IMR-90 (cell line): ENCODE measurements around the gene OR8J3. TPM values are rescaled to one million over a fixed set of nuclear protein-coding genes. Genes with fewer than 3 reads are reported as not detected.

Experiments used
- ATAC-seq: fragments of 200-7000 bp; cut with Tn5 transposase; 2 replicates; pipeline ENCODE4 v1.9.1; 2020; ENCODE audit warnings: low read depth, mild to moderate bottlenecking, moderate library complexity
- BruUV-seq: library from RNA; stranded (reverse); fragments of 400-500 nt; replicated peaks from 2 replicates; lab custom pipeline; 2021; lab: Mats Ljungman, UMichigan
- CTCF ChIA-PET: fragments of 300-600 bp; formaldehyde crosslinking; extraction: SDS; loops from one replicate; lab custom pipeline; 2021; ENCODE audit warnings: antibody characterized with exemption; lab: Yijun Ruan, JAX
- POLR2A ChIA-PET: fragments of 300-600 bp; sonication (Branson Sonifier 250); formaldehyde crosslinking; loops from one replicate; lab custom pipeline; 2022; ENCODE audit warnings: antibody characterized with exemption; ENCODE audit not compliant: unreplicated experiment; lab: Charles Lee
- DNase-seq: peaks from one replicate; pipeline ENCODE4 v3.0.0; 2013
- H2AFZ ChIP-seq: replicated peaks from 2 replicates; pipeline ENCODE3; 2013; ENCODE audit warnings: low read length, mild to moderate bottlenecking; ENCODE audit not compliant: poor library complexity
- H2AK5ac ChIP-seq: 2 replicates; pipeline ENCODE4 v1.6.1; 2013; ENCODE audit warnings: low read depth, low read length, inconsistent platforms
- H2AK9ac ChIP-seq: replicated peaks from 2 replicates; pipeline ENCODE3; 2013; ENCODE audit warnings: mild to moderate bottlenecking, low read depth, low read length, moderate library complexity; ENCODE audit not compliant: poor library complexity
- H2BK120ac ChIP-seq: 2 replicates; pipeline ENCODE4 v1.6.1; 2013; ENCODE audit warnings: low read depth, low read length, inconsistent platforms
- H2BK15ac ChIP-seq: 3 replicates; pipeline ENCODE4 v1.6.1; 2013; ENCODE audit warnings: low read depth, low read length, inconsistent platforms
- H2BK20ac ChIP-seq: 2 replicates; pipeline ENCODE4 v1.6.1; 2013; ENCODE audit warnings: low read depth, mild to moderate bottlenecking, inconsistent platforms, low read length, moderate library complexity
- H2BK5ac ChIP-seq: 2 replicates; pipeline ENCODE4 v1.6.1; 2013; ENCODE audit warnings: mild to moderate bottlenecking, low read depth, low read length, inconsistent platforms; ENCODE audit not compliant: poor library complexity, severe bottlenecking
- H3K14ac ChIP-seq: replicated peaks from 2 replicates; pipeline ENCODE4 v1.6.1; 2013; ENCODE audit warnings: low read depth, low read length, inconsistent platforms
- H3K18ac ChIP-seq: 2 replicates; pipeline ENCODE4 v1.6.1; 2013; ENCODE audit warnings: low read depth, low read length, control low read depth
- H3K23ac ChIP-seq: 2 replicates; pipeline ENCODE4 v1.6.1; 2013; ENCODE audit warnings: low read depth, low read length, inconsistent platforms
- H3K27ac ChIP-seq: 2 replicates; pipeline ENCODE4 v1.5.1; 2013; ENCODE audit warnings: mild to moderate bottlenecking, control low read depth, low read length; ENCODE audit not compliant: insufficient read depth
- H3K27me3 ChIP-seq: 2 replicates; pipeline ENCODE4 v1.6.1; 2013; ENCODE audit warnings: low read length; ENCODE audit not compliant: control insufficient read depth, insufficient read depth
- H3K36me3 ChIP-seq: 2 replicates; pipeline ENCODE4 v1.6.1; 2013; ENCODE audit warnings: low read length, mixed read lengths; ENCODE audit not compliant: control insufficient read depth, insufficient read depth
- H3K4ac ChIP-seq: 2 replicates; pipeline ENCODE4 v1.6.1; 2013; ENCODE audit warnings: low read depth, low read length, inconsistent platforms
- H3K4me1 ChIP-seq: 2 replicates; pipeline ENCODE4 v1.6.1; 2013; ENCODE audit warnings: low read length, mixed read lengths; ENCODE audit not compliant: control insufficient read depth, insufficient read depth
- H3K4me2 ChIP-seq: 2 replicates; pipeline ENCODE4 v1.6.1; 2013; ENCODE audit warnings: low read depth, mild to moderate bottlenecking, control low read depth, low read length, moderate library complexity
- H3K4me3 ChIP-seq: 2 replicates; pipeline ENCODE4 v1.5.1; 2013; ENCODE audit warnings: low read depth, mild to moderate bottlenecking, control low read depth, low read length, moderate library complexity; ENCODE audit not compliant: insufficient read depth
- H3K56ac ChIP-seq: 2 replicates; pipeline ENCODE4 v1.6.1; 2013; ENCODE audit warnings: low read length, inconsistent platforms; ENCODE audit not compliant: insufficient read depth; ENCODE audit errors: extremely low read depth
- H3K79me1 ChIP-seq, 2 experiments: 2 replicates each; pipeline ENCODE4 v1.6.1; 2013; ENCODE audit warnings: low read length in 2 of 2, inconsistent platforms in 1 of 2, low read depth in 1 of 2
- H3K9ac ChIP-seq: 2 replicates; pipeline ENCODE4 v1.6.1; 2013; ENCODE audit warnings: low read depth, low read length, control low read depth
- H3K9me1 ChIP-seq: 2 replicates; pipeline ENCODE4 v1.6.1; 2013; ENCODE audit warnings: low read length, inconsistent platforms; ENCODE audit not compliant: insufficient read depth
- H3K9me3 ChIP-seq: 2 replicates; pipeline ENCODE4 v1.6.1; 2013; ENCODE audit warnings: low read length; ENCODE audit not compliant: control insufficient read depth, insufficient read depth
- H4K20me1 ChIP-seq: 2 replicates; pipeline ENCODE4 v1.6.1; 2013; ENCODE audit warnings: low read length, inconsistent platforms; ENCODE audit not compliant: insufficient read depth
- H4K5ac ChIP-seq: 2 replicates; pipeline ENCODE4 v1.6.1; 2013; ENCODE audit warnings: mild to moderate bottlenecking, low read depth, low read length, control low read depth
- H4K8ac ChIP-seq, 2 experiments: 2 replicates each; pipeline ENCODE4 v1.6.1; 2013; ENCODE audit warnings: low read depth in 2 of 2, low read length in 2 of 2, control low read depth in 1 of 2, inconsistent platforms in 1 of 2
- H4K91ac ChIP-seq: 2 replicates; pipeline ENCODE4 v1.6.1; 2013; ENCODE audit warnings: low read depth, low read length, inconsistent platforms; ENCODE audit not compliant: insufficient read depth
- FOS ChIP-seq: fragments of 150-350 bp; IDR thresholded peaks from 2 replicates; pipeline ENCODE4 v1.6.1; 2016; ENCODE audit warnings: low read depth, low read length
- MAFK ChIP-seq: IDR thresholded peaks from 2 replicates; pipeline ENCODE4 v1.6.1; 2012; ENCODE audit warnings: low read depth, low read length, improper control_type of control experiment
- MAZ ChIP-seq: IDR thresholded peaks from 2 replicates; pipeline ENCODE4 v1.6.1; 2012; ENCODE audit warnings: low read depth, mild to moderate bottlenecking, low read length, improper control_type of control experiment, moderate library complexity, borderline replicate concordance
- POLR2A ChIP-seq: IDR thresholded peaks from 2 replicates; pipeline ENCODE4 v1.6.1; 2012; ENCODE audit warnings: mild to moderate bottlenecking, low read depth, low read length
- RAD21 ChIP-seq: IDR thresholded peaks from 2 replicates; pipeline ENCODE4 v1.6.1; 2012; ENCODE audit warnings: low read length, improper control_type of control experiment
- RFX5 ChIP-seq: IDR thresholded peaks from 2 replicates; pipeline ENCODE4 v1.8.0; 2012; ENCODE audit warnings: low read depth, mild to moderate bottlenecking, low read length, moderate library complexity
- SMC3 ChIP-seq: fragments of 150-350 bp; IDR thresholded peaks from 2 replicates; pipeline ENCODE4 v1.6.1; 2016; ENCODE audit warnings: low read depth, mild to moderate bottlenecking, antibody characterized with exemption, low read length, moderate library complexity
- WGBS, 2 experiments: methylation state at CpG; one replicate each; pipeline versions ENCODE4 v1.1.5 to v1.1.7; 2013; ENCODE audit warnings: missing lambda C conversion rate in 2 of 2; ENCODE audit not compliant: insufficient read length in 1 of 2; ENCODE audit errors: extremely low coverage in 2 of 2; 5-methylcytosine and 5-hydroxymethylcytosine counted together
- dilution Hi-C: fragments of 300-500 bp; cut with HindIII; formaldehyde crosslinking; loops from one replicate; pipeline ENCODE4 v1.14.3; 2018; ENCODE audit warnings: low sequenced_read_pairs; ENCODE audit not compliant: unreplicated experiment
- in situ Hi-C: fragments of 300-500 bp; cut with MboI; formaldehyde crosslinking; loops from 3 replicates; pipeline ENCODE4 v1.14.3; 2019; ENCODE audit warnings: low sequenced_read_pairs, inconsistent platforms, mixed read lengths
- intact Hi-C: fragments of 100-400 bp; cut with micrococcal nuclease; formaldehyde crosslinking; loops from 2 replicates; pipeline ENCODE4 v1.10.0; 2022
- polyA plus RNA-seq, 3 experiments: library from polyadenylated mRNA; depleted of rRNA; stranded (reverse); fragments of >200 nt; gene quantifications; 2 replicates each; pipeline ENCODE4 v1.2.3, GENCODE V29; 2012; ENCODE audit warnings: low replicate concordance in 1 of 3
- total RNA-seq: library from RNA; depleted of rRNA; stranded (reverse); fragments of >200 nt; gene quantifications from 2 replicates; pipeline ENCODE4 v1.2.3, GENCODE V29; 2012
- TF ChIP-seq, protein P1 (sequence below): fragments of 150-350 bp; IDR thresholded peaks from 2 replicates; pipeline ENCODE4 v1.6.1; 2016; ENCODE audit warnings: low read depth, mild to moderate bottlenecking, low read length, moderate library complexity, borderline replicate concordance

OR8J3 gene
- total and polyA plus RNA-seq, 2 of the 4 experiments (the other 2 are of a cell fraction): not detected

DNA sequence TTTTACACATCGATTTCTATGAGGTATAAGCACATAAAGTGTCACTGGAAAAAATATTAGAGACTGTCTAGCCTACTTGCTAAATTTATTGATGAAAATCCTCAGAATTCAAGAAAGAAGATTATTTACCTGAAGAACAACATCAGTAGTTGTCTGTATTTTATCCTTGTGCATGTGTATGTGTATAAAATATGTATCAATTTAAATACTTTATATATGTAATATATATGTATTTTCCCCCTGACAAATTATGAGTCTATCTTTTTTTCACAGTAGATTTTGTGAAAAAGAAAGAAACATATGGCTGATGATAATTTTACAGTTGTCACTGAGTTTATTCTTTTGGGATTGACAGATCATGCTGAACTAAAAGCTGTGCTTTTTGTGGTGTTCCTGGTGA is 36.3 kb upstream of the OR8J3 start, which contains the start of gene OR5J2:
Gene OR5J2, plus strand, starts transcription at position 301 of the 400 bp plus-strand sequence. Its CDS starts 0 bp downstream, at position 301.
- no peak within 1 kb of the TSS for H3K9ac ChIP-seq
- H4K91ac ChIP-seq: no peak within 1 kb of the TSS
- no peaks in the 10 kb centered on the region for H3K27me3 ChIP-seq
- dilution Hi-C loops (no loop called here), intact Hi-C loops (no loop called here), in situ Hi-C loops (no loop called here)
- POLR2A ChIA-PET: no interaction called here
- H2AFZ ChIP-seq: no peak within 1 kb of the TSS
- BruUV-seq: no TSS peak
- H3K27ac ChIP-seq: no peak within 1 kb of the TSS
- H3K9me3 ChIP-seq: peaks cover 7% of the 10 kb centered on the region; the same call in 1 of the 2 replicates
- H2BK15ac ChIP-seq: no peak within 1 kb of the TSS
- H3K4me2 ChIP-seq: no peak within 1 kb of the TSS
- CTCF ChIA-PET: no interaction called here
- no peak within 1 kb of the TSS for H4K5ac ChIP-seq
- H3K4ac ChIP-seq: no peak within 1 kb of the TSS
- no peak within 1 kb of the TSS for H3K23ac ChIP-seq
- no peaks in the 10 kb centered on the region for H3K79me1 ChIP-seq
- H2AK9ac ChIP-seq: no peak within 1 kb of the TSS
- no peak within 1 kb of the TSS for H3K18ac ChIP-seq
- DNase-seq (no peak), ATAC-seq (no peak)
- no peak within 1 kb of the TSS for H3K4me3 ChIP-seq
- TF ChIP-seq, protein P1, sequence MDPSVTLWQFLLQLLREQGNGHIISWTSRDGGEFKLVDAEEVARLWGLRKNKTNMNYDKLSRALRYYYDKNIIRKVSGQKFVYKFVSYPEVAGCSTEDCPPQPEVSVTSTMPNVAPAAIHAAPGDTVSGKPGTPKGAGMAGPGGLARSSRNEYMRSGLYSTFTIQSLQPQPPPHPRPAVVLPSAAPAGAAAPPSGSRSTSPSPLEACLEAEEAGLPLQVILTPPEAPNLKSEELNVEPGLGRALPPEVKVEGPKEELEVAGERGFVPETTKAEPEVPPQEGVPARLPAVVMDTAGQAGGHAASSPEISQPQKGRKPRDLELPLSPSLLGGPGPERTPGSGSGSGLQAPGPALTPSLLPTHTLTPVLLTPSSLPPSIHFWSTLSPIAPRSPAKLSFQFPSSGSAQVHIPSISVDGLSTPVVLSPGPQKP: no peak
- no peak for TF ChIP-seq MAZ
- TF ChIP-seq POLR2A: no peak
- TF ChIP-seq RFX5: no peak
- no peak for TF ChIP-seq MAFK
- TF ChIP-seq RAD21: no peak
- TF ChIP-seq FOS: no peak
- no peak for TF ChIP-seq SMC3
- no peak within 1 kb of the TSS for H2AK5ac ChIP-seq
- no peaks in the 10 kb centered on the region for H3K36me3 ChIP-seq
- WGBS, 2 experiments: no CpG with 5 or more reads among the region's 1 CpG
- no peaks in the 10 kb centered on the region for H3K9me1 ChIP-seq
- H2BK20ac ChIP-seq: no peak within 1 kb of the TSS
- H4K20me1 ChIP-seq: no peaks in the 10 kb centered on the region
- H3K4me1 ChIP-seq: no peaks in the 10 kb centered on the region
- H2BK5ac ChIP-seq: no peak within 1 kb of the TSS
- no peak within 1 kb of the TSS for H3K56ac ChIP-seq
- H2BK120ac ChIP-seq: no peak within 1 kb of the TSS
- H3K14ac ChIP-seq: no peak within 1 kb of the TSS
- no peak within 1 kb of the TSS for H4K8ac ChIP-seq
